Activated gamma-delta T cell treated with anti-CD3 and anti-CD28 coated beads, Interleukin-2, amount 50 U/mL, for 16 hours (primary cell): Measurements from ENCODE around the gene SPAG7.
A peak's percentile ranks its signal among the peaks of the same experiment; 100 is the strongest.

Experiments used
- DNase-seq: peaks from one replicate; pipeline ENCODE4 v3.0.0-alpha.2; 2020; ENCODE audit warnings: low read depth

The SPAG7 gene

DNA sequence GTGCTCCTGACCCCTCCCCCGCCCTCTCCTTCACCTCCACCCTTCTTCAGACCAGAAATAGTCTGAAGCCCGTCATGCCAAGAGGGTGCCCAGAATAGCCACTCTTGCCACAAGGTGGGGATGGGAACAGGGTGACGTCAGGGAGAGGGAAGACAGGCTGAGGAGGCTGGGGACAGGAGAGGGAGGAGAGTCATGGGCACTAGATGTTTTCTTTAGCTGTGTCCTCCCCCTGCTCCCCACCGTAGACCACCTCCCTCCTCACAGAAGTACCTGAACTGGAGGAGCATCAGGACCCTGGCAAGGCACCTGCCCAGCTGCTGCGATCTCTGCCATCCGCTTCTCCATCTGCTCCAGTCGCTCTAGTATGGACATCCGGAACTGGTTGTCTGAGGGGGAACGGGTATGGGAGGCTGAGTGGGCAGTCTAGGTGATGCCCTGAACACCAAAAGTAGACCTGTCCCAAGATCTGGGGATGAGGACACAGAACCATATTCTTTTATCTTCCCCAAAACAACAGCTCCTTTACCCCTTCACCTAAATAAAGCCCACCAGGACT, 6.6 kb upstream of the SPAG7 start:
- no peak for DNase-seq

- no peak for DNase-seq
Measured at GRCh38 chr17:4973256-4974114, 5.9 kb upstream of the SPAG7 start.

GRCh38 chr17:4972752-4973151, 5.1 kb upstream of the SPAG7 start:
- DNase-seq, result no peak

DNA sequence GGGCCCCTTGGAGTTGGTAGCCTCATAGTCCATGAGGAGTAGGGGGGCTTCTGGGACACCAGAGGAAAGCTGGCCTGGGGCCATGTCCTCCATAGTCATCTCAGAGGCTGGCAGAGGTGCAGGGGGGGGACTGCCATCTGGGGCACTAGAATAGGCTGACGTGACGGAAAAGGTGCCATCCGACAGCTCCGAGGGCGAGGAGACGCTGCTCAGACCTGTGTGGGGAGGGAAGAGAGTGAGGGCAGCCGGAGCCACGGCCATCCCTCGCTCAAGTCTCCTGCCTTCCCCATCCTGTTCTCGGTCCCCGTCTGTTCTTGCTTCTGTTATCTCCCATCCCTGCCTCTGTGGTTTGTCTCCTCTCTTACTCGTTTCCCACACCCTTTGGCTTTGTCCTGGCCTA, 4.7 kb upstream of the SPAG7 start:
- DNase-seq, result no peak

DNA sequence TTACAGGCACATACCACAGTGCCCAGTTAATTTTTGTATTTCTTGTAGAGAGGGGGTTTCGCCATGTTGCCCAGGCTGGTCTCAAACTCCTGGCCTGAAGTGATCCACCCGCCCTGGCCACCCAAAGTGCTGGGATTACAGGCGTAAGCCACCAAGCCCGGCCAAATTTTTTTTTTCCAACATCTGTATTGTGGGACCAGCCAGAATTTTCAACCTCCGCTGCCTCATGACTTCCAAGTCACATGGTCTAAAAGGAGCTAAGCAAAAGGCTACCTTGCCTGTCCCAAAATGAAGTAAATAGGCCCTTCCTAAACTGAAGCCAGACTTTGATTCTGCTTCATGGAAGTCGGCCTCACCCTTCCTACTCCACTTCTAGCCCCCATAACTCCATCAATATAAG, 4.2 kb upstream of the SPAG7 start:
- no peak for DNase-seq

DNA sequence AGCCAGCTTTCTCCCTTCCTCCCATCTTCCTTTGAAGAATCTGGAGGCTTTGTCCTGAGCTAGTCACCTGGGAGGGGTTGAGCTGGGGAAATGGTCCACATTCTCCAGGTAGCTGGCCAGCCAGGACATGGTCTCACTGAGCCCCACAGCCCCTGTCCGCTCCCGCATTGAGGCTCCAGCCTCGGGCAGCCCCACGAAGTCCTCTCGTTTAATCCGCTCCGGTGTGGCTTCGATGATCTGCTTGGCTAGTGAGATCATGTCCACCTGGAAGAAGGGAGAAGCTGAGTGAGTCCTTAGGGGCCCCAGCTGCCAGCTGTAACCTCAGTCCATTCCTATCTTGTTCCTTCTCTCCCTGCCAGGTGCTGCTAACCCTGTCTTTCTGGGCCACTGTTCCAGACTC, 2.7 kb upstream of the SPAG7 start:
- no peak for DNase-seq

GRCh38 chr17:4969551-4970173, 2.0 kb upstream of the SPAG7 start:
- no peak for DNase-seq

GRCh38 chr17:4969047-4969550, 1.5 kb upstream of the SPAG7 start:
- DNase-seq, result peak; percentile 22

- DNase-seq, result no peak
Measured at GRCh38 chr17:4968486-4969046, 949 bp upstream of the SPAG7 start.

DNA sequence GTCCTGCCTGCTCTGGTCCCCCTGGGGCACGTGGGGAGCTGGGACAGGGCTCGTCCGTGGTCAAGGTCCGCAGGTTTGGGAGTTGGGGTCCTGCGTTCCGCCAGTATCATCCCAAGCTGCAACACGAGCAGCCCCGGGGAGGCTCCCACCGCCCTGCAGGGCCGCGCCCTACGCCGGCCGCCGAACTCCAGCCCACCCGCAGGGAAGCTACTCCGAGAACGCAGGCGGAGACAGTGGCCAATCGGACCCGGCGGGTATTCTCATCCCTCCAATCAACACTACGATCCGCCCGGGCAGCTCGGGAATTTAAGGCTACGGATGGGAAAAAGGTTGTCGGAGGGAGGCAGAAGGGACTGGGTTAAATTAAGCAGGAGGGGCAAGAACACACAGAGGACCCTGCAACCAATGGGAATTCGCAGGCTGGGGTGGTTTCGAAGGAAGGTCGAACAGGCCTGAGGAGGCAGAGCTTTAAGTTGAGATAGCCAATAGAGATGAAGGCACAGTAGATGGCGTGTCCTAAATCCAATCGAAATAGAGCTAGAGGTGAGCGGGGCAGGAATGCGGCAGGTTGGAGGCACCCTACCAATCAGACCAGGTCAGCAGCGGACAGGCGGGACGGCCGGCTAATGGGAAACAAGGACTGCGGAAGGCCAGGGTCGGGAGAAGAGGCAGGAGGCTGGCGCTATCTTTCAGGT, 626 bp downstream of the SPAG7 start:
- DNase-seq, result peak; percentile 90

DNA sequence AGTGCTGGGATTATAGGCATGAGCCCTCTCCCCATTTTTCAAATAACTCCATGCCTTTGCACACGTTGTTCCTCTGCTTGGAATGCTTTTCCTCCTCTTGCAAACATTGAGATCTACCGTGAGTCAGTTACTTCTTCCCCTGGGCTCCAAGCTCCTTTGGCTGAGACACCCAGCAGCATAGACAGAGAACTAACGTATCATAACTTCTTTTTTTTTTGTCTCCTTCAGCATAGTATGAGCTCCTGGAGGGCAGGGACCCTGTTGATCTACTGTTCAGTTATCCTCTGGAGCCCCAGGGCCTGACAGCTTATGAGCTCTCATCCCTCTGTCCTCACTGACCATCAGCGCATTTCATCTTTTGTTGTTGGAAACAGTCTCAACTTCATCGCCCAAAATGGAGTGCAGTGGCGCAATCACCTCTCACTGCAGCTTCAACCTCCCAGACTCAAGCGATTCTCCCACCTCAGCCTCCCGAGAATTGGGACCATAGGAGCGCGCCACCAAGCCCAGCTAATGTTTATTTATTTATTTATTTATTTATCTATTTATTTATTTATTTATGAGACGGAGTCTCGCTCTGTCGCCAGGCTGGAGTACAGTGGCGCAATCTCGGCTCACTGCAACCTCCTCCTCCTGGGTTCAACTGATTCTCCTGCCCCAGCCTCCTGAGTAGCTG, 2.2 kb downstream of the SPAG7 start:
- no peak for DNase-seq

DNA sequence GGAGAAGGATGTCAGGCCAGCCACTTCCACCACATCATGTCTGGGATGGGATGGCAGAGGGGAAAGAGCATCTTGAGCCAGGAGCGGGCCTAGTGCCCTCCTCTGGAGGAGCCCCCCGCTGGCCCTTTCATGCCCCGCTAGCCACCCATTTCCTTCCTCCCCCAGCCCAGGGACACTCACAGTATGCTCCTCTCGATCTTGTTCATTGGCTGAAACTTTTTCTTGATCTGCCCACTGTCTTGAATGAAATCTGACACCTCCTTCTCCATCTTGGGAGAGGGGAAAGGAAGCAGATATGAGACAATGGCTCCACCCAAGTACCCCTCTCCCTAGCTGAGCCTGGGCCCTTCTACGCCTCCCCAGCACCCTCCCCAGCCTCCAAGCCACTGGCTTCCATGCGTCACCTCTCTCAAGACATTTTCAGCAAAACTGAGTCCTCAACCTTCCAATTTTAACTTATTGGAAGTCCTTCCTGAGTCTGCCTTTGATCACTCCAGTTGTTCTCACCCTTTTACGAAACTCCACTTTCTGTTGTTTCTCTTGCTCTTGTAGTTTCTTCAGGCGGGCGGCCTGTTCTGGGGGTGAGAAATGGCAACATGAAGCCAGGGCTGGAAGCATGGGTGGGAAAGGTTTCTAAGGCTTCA, 7.2 kb downstream of the SPAG7 start:
- no peak for DNase-seq

- no peak for DNase-seq
Measured at GRCh38 chr17:4959261-4959965, 8.2 kb downstream of the SPAG7 start.

DNA sequence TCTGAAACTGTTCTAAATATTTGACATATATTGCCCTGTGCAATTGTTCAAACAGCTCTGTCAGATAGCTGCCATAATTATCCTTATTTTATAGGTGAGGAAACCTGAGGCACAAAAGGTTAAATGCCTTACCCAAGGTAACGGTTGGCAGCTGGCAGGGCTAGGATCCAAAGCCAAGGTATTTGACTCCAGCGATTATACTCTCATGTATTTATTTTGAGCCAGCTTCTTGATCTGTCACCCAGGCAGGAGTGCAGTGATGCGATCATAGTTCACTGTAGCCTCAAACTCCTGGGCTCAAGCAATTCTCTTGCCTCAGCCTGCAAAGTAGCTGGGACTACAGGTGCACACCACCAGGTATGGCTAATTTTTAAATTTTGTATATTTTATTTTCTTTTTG, 9.5 kb downstream of the SPAG7 start:
- DNase-seq, result no peak

- DNase-seq, result no peak
Measured at GRCh38 chr17:4956493-4957061, 11.0 kb downstream of the SPAG7 start.

- no peak for DNase-seq
Measured at GRCh38 chr17:4955091-4955490, 12.5 kb downstream of the SPAG7 start.

DNA sequence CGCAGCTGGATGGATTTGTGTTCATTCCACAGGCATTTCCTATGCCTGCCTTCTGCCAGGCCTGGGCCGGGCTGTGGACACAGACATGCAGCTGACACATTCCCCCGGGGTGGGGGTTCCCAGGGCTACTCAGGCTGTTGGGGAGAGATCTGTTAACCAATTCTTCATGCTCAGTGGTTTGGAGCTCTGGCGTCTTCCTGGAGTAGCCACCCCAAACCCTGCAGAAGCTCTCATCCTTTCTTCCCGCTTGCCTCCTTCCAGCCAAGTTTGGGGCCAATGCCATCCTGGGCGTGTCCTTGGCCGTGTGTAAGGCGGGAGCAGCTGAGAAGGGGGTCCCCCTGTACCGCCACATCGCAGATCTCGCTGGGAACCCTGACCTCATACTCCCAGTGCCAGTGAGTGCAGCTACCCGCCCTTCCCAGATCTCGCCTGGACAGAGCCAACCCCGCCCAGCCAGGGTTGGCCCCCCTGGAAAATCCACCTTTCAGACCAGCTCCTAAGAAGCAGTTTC, 14.1 kb downstream of the SPAG7 start:
- no peak for DNase-seq

- DNase-seq, result no peak
Measured at GRCh38 chr17:4951486-4951885, 16.1 kb downstream of the SPAG7 start.

GRCh38 chr17:4950746-4951204, 16.8 kb downstream of the SPAG7 start, which contains the start of gene ENO3:
ENO3 (plus strand) TSS chr17:4951119; CDS start chr17:4951830, 711 bp downstream.
- no peak for DNase-seq
